Activated B cell treated with CpG ODN at 0.5 μM for 24 hours (primary cell): ENCODE data around the gene VPS4B. TPM values are rescaled to one million over a fixed set of nuclear protein-coding genes. Genes with fewer than 3 reads are reported as not detected.

Source experiments
- ATAC-seq: fragments of 200-7000 bp; cut with Tn5 transposase; one replicate; pipeline ENCODE4 v1.10.0; 2021; ENCODE audit warnings: low read depth, mild to moderate bottlenecking, moderate library complexity
- CTCF ChIA-PET: fragments of 350-600 bp; sonication (Branson Sonifier 250); formaldehyde crosslinking; loops from one replicate; lab custom pipeline; 2021; ENCODE audit warnings: antibody characterized with exemption; lab: Charles Lee
- POLR2A ChIA-PET: fragments of 350-600 bp; sonication (Branson Sonifier 250); formaldehyde crosslinking; loops from one replicate; lab custom pipeline; 2021; ENCODE audit warnings: antibody characterized with exemption; lab: Charles Lee
- DNase-seq: peaks from one replicate; pipeline ENCODE4 v3.0.0; 2022
- H3K27ac Mint-ChIP-seq: one replicate; pipeline ENCODE4 v1.8.0; 2020; ENCODE audit warnings: mixed read lengths
- H3K27me3 Mint-ChIP-seq: one replicate; pipeline ENCODE4 v1.8.0; 2021; ENCODE audit warnings: mixed read lengths
- H3K36me3 Mint-ChIP-seq: one replicate; pipeline ENCODE4 v1.8.0; 2021; ENCODE audit warnings: low read depth, mixed read lengths
- H3K4me1 Mint-ChIP-seq: one replicate; pipeline ENCODE4 v1.8.0; 2021; ENCODE audit warnings: mixed read lengths
- H3K4me3 Mint-ChIP-seq: one replicate; pipeline ENCODE4 v1.8.0; 2020; ENCODE audit warnings: mild to moderate bottlenecking, mixed read lengths
- H3K9me3 Mint-ChIP-seq: one replicate; pipeline ENCODE4 v1.8.0; 2020; ENCODE audit warnings: mixed read lengths
- CTCF ChIP-seq: fragments of 200-600 bp; IDR thresholded peaks from one replicate; pipeline ENCODE4 v1.8.0; 2022; ENCODE audit warnings: antibody characterized with exemption, mild to moderate bottlenecking
- intact Hi-C: fragments of 100-400 bp; cut with micrococcal nuclease; formaldehyde crosslinking; loops from one replicate; pipeline ENCODE4 v1.15.1; 2024
- total RNA-seq: library from RNA; stranded (reverse); gene quantifications from 2 replicates; pipeline ENCODE4 v1.2.3, GENCODE V29; 2022

Gene VPS4B
- total RNA-seq, 1 donor from 2014 or later, result 66.8 TPM

GRCh38 chr18:63348508-63349136 is 73.7 kb downstream of the VPS4B start:
- DNase-seq (no peak), ATAC-seq (no peak)
- Mint-ChIP-seq H3K27ac (no peak overlapping the region), H3K36me3 (peaks cover 61% of the 10 kb centered on the region), H3K4me3 (no peak overlapping the region), H3K4me1 (peaks cover 7% of the 10 kb centered on the region), H3K27me3 (no peaks in the 10 kb centered on the region), H3K9me3 (no peaks in the 10 kb centered on the region)
- ChIA-PET POLR2A (no interaction called here), CTCF (interaction anchor here (0.6 kb wide), 1 partner anchor 91 kb away, joined by 3 read pairs; no protein-coding TSS in a partner anchor)
- TF ChIP-seq CTCF, result no peak
- intact Hi-C loops, result no loop called here

GRCh38 chr18:63346480-63347183 is 75.6 kb downstream of the VPS4B start:
- CTCF ChIA-PET, result interaction anchor here (1.1 kb wide), 1 partner anchor 93 kb away, joined by 3 read pairs; no protein-coding TSS in a partner anchor
- no peak for ATAC-seq
- DNase-seq, result no peak
- intact Hi-C loops, result no loop called here
- Mint-ChIP-seq H3K27ac (no peak overlapping the region), H3K9me3 (no peaks in the 10 kb centered on the region), H3K36me3 (peaks cover 65% of the 10 kb centered on the region), H3K4me3 (no peak overlapping the region), H3K27me3 (no peaks in the 10 kb centered on the region), H3K4me1 (peaks cover 7% of the 10 kb centered on the region)
- TF ChIP-seq CTCF, result no peak
- POLR2A ChIA-PET, result interaction anchor here (0.7 kb wide), 1 partner anchor 387 kb away, joined by 3 read pairs; no protein-coding TSS in a partner anchor

- ChIA-PET POLR2A (interaction anchor here (0.7 kb wide), 1 partner anchor 387 kb away, joined by 3 read pairs; no protein-coding TSS in a partner anchor), CTCF (no interaction called here)
- Mint-ChIP-seq H3K36me3 (peaks cover 66% of the 10 kb centered on the region), H3K4me1 (peaks cover 7% of the 10 kb centered on the region), H3K4me3 (no peak overlapping the region), H3K9me3 (no peaks in the 10 kb centered on the region), H3K27ac (no peak overlapping the region), H3K27me3 (no peaks in the 10 kb centered on the region)
- no peak for TF ChIP-seq CTCF
- ATAC-seq (no peak), DNase-seq (no peak)
- intact Hi-C loops, result no loop called here
Measured at GRCh38 chr18:63346031-63346430, 76.2 kb downstream of the VPS4B start.

- peaks cover 68% of the 10 kb centered on the region for H3K36me3 Mint-ChIP-seq
- no peak for DNase-seq
- peaks cover 7% of the 10 kb centered on the region for H3K4me1 Mint-ChIP-seq
- no peaks in the 10 kb centered on the region for H3K9me3 Mint-ChIP-seq
- H3K4me3 Mint-ChIP-seq, result no peak overlapping the region
- ChIA-PET CTCF (no interaction called here), POLR2A (interaction anchor here (0.6 kb wide), 1 partner anchor 77 kb away, joined by 3 read pairs; the partner anchor contains the start of gene VPS4B)
- intact Hi-C loops, result loop anchor here (5.0 kb wide), 1 partner anchor 633 kb away; no protein-coding TSS in a partner anchor
- no peak for TF ChIP-seq CTCF
- no peaks in the 10 kb centered on the region for H3K27me3 Mint-ChIP-seq
- H3K27ac Mint-ChIP-seq, result no peak overlapping the region
- ATAC-seq, result no peak
Measured at GRCh38 chr18:63344918-63345317, 77.4 kb downstream of the VPS4B start.

GRCh38 chr18:63344263-63344662 is 78.0 kb downstream of the VPS4B start:
- H3K9me3 Mint-ChIP-seq, result no peaks in the 10 kb centered on the region
- peaks cover 7% of the 10 kb centered on the region for H3K4me1 Mint-ChIP-seq
- H3K4me3 Mint-ChIP-seq, result no peak overlapping the region
- no peak overlapping the region for H3K27ac Mint-ChIP-seq
- POLR2A ChIA-PET, result interaction anchor here (0.6 kb wide), 1 partner anchor 78 kb away, joined by 3 read pairs; the partner anchor contains the start of gene VPS4B
- peaks cover 64% of the 10 kb centered on the region for H3K36me3 Mint-ChIP-seq
- H3K27me3 Mint-ChIP-seq, result no peaks in the 10 kb centered on the region
- ATAC-seq (no peak), DNase-seq (no peak)
- CTCF ChIA-PET, result no interaction called here
- no peak for TF ChIP-seq CTCF
- intact Hi-C loops, result loop anchor here (5.0 kb wide), 1 partner anchor 632 kb away; no protein-coding TSS in a partner anchor
